Osteocyte (in vitro differentiated cells): ENCODE results near the gene HSPB1. TPM values are rescaled to one million over a fixed set of nuclear protein-coding genes. Genes with fewer than 3 reads are reported as not detected.
"Not testable (repeated sequence)": the region's sequence is repeated elsewhere in the genome, so short reads cannot be mapped to it uniquely, and the experiment has no call there.

Experiments used
- DNase-seq: peaks from one replicate; pipeline ENCODE4 v3.0.0; 2021; ENCODE audit warnings: mixed read lengths; ENCODE audit not compliant: unreplicated experiment; ENCODE audit errors: extremely low spot score
- H3K27ac Mint-ChIP-seq: one replicate; pipeline ENCODE4 v1.8.0; 2021; ENCODE audit warnings: mild to moderate bottlenecking, mixed read lengths; ENCODE audit not compliant: unreplicated experiment
- H3K27me3 Mint-ChIP-seq: one replicate; pipeline ENCODE4 v1.8.0; 2021; ENCODE audit warnings: mixed read lengths; ENCODE audit not compliant: unreplicated experiment
- H3K36me3 Mint-ChIP-seq: one replicate; pipeline ENCODE4 v1.8.0; 2021; ENCODE audit warnings: mixed read lengths; ENCODE audit not compliant: unreplicated experiment
- H3K4me1 Mint-ChIP-seq: one replicate; pipeline ENCODE4 v1.8.0; 2021; ENCODE audit warnings: mixed read lengths; ENCODE audit not compliant: unreplicated experiment
- H3K4me3 Mint-ChIP-seq: one replicate; pipeline ENCODE4 v1.8.0; 2021; ENCODE audit warnings: mild to moderate bottlenecking, moderate library complexity, mixed read lengths; ENCODE audit not compliant: unreplicated experiment
- H3K9me3 Mint-ChIP-seq: one replicate; pipeline ENCODE4 v1.8.0; 2021; ENCODE audit warnings: mixed read lengths; ENCODE audit not compliant: unreplicated experiment
- total RNA-seq: library from RNA; stranded (reverse); gene quantifications from 2 replicates; pipeline ENCODE4 v1.2.1, GENCODE V29; 2021
- TF ChIP-seq, protein P1 (sequence below): fragments of 200-600 bp; sonication (generic); IDR thresholded peaks from 2 replicates; pipeline ENCODE4 v1.5.0; 2021; ENCODE audit warnings: antibody characterized with exemption, mild to moderate bottlenecking, moderate library complexity

Gene HSPB1
- total RNA-seq, 1 donor from 2014 or later, result 251 TPM

DNA sequence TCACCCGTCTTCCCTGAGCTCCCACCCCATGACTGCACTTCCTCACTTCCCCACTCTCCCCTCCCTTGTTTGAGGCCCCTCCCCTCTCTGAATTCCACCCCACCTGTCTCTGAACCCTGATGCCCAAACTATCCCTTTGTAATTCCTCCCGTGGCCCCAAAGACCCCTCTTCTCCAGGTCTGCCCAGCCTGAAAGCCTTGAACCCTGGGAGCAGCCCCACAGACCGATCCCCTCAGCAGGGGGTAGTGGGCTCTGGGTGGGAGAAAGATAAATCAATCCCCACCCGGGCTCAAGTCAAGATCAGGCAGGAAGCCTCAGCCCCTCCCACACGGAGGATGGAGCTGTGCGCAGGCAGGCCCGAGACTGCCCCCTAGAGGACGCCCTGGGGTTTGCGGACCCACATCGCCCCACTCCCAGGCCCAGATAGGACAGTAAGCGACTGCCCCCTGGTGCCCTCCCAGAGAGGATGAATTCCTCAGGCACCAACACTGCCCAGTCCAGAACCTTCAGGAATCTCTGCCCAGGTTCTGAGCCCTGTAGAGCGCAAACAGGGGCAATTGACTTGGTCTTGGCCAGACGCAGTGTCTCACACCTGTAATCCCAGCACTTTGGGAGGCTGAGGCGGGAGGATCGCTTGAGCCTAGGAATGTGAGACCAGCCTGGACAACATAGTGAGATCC, 11.7 kb downstream of the HSPB1 start:
- peak overlapping the region; percentile 57 for H3K27ac Mint-ChIP-seq
- peaks cover 33% of the 10 kb centered on the region for H3K4me1 Mint-ChIP-seq
- H3K9me3 Mint-ChIP-seq, result no peaks in the 10 kb centered on the region
- TF ChIP-seq, protein P1, sequence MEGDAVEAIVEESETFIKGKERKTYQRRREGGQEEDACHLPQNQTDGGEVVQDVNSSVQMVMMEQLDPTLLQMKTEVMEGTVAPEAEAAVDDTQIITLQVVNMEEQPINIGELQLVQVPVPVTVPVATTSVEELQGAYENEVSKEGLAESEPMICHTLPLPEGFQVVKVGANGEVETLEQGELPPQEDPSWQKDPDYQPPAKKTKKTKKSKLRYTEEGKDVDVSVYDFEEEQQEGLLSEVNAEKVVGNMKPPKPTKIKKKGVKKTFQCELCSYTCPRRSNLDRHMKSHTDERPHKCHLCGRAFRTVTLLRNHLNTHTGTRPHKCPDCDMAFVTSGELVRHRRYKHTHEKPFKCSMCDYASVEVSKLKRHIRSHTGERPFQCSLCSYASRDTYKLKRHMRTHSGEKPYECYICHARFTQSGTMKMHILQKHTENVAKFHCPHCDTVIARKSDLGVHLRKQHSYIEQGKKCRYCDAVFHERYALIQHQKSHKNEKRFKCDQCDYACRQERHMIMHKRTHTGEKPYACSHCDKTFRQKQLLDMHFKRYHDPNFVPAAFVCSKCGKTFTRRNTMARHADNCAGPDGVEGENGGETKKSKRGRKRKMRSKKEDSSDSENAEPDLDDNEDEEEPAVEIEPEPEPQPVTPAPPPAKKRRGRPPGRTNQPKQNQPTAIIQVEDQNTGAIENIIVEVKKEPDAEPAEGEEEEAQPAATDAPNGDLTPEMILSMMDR, result peak; percentile 100
- peak; percentile 98 for DNase-seq
- H3K36me3 Mint-ChIP-seq, result no peaks in the 10 kb centered on the region
- no peaks in the 10 kb centered on the region for H3K27me3 Mint-ChIP-seq
- no peak overlapping the region for H3K4me3 Mint-ChIP-seq

DNA sequence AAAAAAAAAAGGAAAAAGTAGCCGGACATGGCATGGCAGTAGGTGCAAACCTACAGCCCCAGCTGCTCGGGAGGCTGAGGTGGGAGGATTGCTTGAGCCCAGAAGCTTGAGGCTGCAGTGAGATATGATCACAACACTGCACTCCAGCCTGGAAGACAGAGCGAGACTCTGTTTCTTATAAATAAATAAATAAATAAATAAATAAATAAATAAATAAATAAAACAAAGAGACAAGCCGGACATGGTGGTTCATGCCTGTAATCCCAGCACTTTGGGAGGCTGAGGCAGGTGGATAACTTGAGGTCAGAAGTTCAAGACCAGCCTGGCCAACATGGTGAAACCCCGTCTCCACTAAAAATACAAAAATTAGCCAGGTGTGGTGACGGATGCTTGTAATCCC, 12.3 kb downstream of the HSPB1 start:
- H3K4me1 Mint-ChIP-seq, result peaks cover 37% of the 10 kb centered on the region
- DNase-seq, H3K27ac Mint-ChIP-seq, H3K36me3 Mint-ChIP-seq, H3K9me3 Mint-ChIP-seq, H3K4me3 Mint-ChIP-seq, H3K27me3 Mint-ChIP-seq: not testable (repeated sequence)

DNA sequence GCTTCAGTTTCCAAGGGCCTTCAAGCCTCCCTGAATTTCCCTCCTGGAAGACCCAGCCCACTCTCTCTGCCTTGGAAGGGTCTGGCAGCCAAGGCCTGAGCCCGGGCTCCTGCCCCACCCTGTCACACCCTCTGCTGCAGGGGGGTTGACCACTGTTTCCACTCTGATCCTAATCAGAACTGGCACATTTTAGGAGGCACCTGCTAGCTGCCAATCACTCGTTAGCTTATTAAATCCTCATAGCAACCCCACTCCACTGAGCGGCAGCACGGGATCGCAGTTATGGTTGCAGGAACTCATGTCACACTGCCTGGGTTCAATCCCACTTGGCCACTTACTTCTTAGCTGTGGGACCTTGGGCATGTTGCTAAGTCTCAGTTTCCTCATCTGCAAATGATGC, 12.9 kb downstream of the HSPB1 start:
- Mint-ChIP-seq H3K27me3 (no peaks in the 10 kb centered on the region), H3K4me1 (peaks cover 35% of the 10 kb centered on the region), H3K27ac (no peak overlapping the region), H3K36me3 (no peaks in the 10 kb centered on the region), H3K9me3 (no peaks in the 10 kb centered on the region), H3K4me3 (no peak overlapping the region)
- no peak for DNase-seq
- TF ChIP-seq, protein P1, result no peak

DNA sequence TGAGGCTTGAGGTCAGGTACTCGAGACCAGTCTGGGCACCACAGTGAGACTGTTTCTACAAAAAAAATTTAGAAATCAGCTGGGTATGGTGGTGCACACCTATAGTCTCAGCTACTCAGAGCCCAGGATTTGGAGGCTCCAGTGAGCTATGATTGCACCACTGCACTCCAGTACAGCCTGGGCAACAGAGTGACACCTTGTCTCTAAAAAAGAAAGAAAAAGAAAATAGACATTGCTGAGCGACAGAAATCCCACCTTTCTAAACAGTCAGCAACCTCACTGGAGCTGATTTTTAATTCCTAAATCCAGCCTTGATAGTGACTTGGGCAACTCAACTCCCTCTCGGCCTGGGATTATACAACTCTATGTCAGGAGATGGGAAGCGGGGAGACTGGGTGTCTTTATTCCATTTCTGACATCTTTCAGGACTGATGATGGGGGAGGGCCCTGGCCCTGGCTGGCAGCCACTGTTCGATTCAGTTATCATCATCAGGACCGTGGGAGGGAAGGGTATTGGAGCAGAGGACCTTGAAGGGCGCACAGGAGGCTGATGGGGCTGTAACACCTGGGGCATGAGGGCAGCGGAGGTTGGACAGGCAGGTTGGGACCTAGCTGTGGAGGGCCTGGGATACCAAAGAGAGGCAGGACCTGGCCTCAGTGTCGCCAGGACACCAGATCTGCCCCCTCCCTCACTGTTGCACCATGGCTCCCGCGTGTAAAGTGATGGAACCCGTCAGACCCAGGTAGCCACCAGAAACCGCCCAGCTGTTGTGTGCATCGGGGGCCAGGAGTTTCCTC, 14.7 kb downstream of the HSPB1 start:
- TF ChIP-seq, protein P1, result no peak
- H3K27me3 Mint-ChIP-seq, result no peaks in the 10 kb centered on the region
- H3K36me3 Mint-ChIP-seq, result no peaks in the 10 kb centered on the region
- H3K27ac Mint-ChIP-seq, result peak overlapping the region; percentile 98
- H3K4me3 Mint-ChIP-seq, result peak overlapping the region; percentile 90
- H3K9me3 Mint-ChIP-seq, result no peaks in the 10 kb centered on the region
- H3K4me1 Mint-ChIP-seq, result peaks cover 25% of the 10 kb centered on the region
- DNase-seq, result no peak

DNA sequence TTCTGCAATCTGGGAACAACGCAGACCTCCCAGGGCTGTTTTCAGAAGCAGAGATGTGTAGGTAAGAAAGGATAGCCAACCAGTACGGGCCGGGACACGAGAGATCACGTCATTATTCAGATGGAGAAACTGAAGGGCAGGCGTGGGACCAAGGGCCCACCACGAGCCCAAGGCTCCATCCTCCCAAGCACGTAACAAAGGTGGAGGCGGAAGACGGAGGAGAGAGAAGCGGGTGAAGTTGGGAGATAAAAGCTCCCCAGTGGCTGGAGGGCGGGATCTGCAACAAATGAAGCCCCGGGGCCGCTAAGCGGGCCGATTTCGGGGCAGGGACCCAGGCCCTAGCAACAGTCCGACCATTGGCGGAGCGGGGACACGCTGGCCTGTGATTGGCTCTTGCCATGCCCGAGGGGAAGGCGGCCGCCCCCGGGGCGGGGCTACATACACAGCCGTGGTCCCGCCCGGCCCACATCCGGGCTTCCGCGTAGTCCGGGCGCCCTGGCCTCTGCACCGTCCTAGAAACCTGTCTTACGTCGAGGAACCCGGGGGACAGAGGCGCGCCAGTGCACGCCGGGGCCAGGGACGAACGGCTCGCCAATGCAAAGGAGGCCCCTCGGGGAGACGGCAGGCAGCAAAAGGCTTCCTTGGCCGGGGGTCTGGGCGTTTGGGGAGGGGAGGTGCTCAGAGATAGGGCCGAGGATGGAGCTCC, 15.5 kb downstream of the HSPB1 start:
- Mint-ChIP-seq H3K4me1 (peaks cover 24% of the 10 kb centered on the region), H3K36me3 (no peaks in the 10 kb centered on the region), H3K27ac (peak overlapping the region; percentile 98), H3K27me3 (no peaks in the 10 kb centered on the region), H3K9me3 (no peaks in the 10 kb centered on the region), H3K4me3 (peak overlapping the region; percentile 90)
- peak; percentile 98 for DNase-seq
- TF ChIP-seq, protein P1, result no peak
